ENCODE data around the gene PDE4D.
"Not testable (repeated sequence)": the region's sequence is repeated elsewhere in the genome, so short reads cannot be mapped to it uniquely, and the experiment has no call there.

PDE4D gene

DNA sequence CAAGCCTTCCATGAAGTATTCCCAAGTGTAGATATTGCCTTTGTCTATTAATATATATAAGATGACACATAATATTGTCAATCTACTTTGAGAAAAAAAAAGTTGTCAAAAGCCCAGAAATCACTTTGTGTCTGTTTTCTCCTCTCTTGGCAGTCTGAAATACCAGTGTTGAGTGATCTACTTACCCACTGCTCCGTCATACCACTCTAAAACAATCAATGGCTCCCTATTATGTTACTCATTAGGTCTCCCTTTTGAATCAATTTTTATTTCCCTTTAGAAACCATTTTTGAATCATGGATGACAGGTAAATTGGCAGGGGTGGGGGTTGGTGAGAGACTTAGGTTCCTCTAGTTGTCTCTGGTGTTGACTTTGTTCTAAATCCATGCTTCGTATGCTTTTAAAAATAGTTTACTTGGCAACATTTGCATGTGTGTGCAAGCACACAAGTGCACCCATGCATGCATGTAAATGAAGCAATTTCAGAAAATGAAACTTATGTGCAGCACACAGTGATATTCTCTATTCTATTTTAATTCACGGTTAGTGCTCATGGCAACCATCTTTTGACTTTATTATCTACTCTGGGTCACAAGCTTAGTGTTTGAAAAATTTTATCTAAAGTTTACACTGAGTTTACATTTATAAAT, 931.8 kb downstream of the PDE4D start:
- DNase-seq, result no peak

DNA sequence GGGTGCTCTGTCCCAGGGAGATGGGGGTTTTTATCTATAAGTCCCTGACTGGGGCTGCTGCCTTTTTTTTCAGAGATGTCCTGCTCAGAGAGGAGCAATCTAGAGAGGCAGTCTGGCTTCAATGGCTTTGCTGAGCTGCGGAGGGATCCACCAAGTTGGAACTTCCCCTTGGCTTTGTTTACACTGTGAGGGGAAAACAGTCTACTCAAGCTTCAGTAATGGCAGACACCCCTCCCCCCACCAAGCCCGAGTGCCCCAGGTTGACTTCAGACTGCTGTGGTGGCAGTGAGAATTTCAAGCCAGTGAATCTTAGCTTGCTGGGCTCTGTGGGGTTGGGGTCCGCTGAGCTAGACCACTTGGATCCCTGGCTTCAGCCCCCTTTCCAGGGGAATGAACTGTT, 934.8 kb downstream of the PDE4D start:
- DNase-seq, result no peak

DNA sequence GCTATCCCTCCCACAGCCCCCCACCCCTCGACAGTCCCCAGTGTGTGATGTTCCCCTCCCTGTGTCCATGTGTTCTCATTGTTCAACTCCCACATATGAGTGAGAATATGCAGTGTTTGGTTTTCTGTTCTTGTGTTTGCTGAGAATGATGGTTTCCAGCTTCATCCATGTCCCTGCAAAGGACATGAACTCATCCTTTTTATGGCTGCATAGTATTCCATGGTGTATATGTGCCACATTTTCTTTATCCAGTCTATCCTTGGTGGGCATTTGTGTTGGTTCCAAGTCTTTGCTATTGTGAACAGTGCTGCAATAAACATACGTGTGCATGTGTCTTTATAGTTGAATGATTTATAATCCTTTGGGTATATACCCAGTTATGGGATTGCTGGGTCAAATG, 940.3 kb downstream of the PDE4D start:
- DNase-seq, result not testable (repeated sequence)

DNA sequence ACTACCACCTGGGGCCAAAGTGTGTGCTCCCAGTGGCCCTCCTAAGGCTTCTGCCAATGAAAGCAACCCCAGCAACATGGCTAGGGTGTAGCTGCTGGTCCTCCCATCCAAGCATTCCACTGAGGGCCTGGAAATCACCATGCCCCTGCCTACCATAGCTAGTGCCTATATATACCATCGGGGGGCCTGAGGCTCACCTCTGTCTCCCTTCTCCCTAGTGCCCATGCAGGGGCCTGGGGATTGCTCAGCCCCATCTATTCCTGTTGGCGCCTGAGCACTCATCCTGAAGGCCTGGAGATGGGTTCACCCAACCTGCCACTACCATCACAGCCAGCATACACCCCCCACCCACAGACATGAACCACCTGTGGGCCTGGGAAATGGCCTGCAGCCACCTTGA, 943.3 kb downstream of the PDE4D start:
- no peak for DNase-seq

- no peak for DNase-seq
These were observed 947.3 kb downstream of the PDE4D start for GRCh38 chr5:58946230-58946629.

DNA sequence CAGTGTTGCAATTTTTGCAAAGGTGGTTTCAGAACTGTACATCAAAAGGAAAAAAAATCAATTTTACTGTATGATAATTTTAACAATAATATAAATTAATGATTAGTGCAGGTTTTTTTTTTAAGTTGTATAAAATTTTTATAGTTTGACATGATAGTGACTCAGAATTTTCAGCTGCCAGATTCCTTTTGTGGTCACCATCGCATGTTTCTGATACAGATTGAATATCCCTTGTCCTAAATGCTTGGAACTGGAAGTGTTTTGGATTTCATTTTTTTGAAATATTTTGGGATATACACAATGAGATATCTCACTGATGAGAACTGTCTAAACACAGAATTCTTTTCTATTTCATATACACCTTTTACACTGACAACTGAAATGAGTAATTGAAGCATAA, 949.3 kb downstream of the PDE4D start:
- DNase-seq, result no peak

- no peak for DNase-seq
These were observed 953.1 kb downstream of the PDE4D start for GRCh38 chr5:58940446-58940845.

DNA sequence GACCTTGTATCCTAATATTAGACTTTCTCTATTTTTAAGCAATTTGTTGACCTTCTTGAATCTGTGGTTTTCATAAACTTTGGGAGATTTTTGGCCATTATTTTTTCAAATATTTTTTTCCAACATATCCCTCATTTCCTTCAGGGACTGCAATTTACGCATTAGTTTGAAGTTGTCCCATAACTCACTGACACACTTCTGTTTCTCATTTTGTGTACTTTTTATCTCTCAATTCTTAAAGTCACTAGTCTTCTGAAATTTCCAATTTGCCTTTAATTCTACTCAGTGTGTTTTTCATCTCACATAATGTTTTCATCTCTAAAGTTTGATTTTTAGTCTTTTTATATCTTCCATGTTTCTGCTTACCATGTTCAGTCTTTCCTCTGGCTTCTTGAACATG, 953.9 kb downstream of the PDE4D start:
- DNase-seq, result no peak

DNA sequence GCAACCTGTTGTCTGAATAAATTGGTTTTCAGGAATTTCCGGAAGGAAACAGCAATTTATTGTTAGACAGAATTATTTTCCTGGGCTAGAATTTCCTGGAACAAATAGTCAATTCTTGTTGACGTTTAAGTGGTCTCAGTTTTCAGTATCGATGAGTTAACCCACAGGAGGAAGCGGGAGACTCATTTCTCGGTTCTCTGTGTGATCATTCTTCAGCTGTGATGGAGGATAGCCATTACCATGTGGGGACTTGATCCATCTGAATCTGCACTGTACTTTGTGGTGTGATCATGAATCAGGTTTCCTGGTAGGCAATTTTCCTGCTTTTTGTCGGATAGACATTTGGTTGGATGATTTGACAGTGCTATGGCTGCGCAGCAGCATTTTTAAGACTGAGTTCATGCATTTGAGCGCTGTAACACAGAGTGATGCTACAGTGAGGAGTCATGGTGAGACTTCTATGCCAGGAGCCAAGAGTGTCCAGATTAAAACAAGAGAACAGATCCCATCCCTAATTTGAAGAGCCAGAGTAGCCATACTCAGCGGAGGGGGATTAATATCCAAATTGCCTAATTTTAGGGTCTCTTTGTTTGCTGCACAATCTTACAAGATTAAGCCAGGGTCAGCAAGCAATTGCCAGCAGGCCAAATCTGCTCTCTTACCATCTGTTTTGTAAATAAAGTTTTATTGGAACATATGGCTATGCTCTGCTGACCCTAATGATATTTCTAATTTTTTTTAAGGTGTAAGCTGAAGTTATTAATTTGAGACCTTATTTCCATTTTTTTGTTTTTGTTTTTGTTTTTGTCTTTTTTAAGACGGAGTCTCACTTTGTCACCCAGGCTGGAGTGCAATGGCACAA, 954.7 kb downstream of the PDE4D start:
- no peak for DNase-seq

DNA sequence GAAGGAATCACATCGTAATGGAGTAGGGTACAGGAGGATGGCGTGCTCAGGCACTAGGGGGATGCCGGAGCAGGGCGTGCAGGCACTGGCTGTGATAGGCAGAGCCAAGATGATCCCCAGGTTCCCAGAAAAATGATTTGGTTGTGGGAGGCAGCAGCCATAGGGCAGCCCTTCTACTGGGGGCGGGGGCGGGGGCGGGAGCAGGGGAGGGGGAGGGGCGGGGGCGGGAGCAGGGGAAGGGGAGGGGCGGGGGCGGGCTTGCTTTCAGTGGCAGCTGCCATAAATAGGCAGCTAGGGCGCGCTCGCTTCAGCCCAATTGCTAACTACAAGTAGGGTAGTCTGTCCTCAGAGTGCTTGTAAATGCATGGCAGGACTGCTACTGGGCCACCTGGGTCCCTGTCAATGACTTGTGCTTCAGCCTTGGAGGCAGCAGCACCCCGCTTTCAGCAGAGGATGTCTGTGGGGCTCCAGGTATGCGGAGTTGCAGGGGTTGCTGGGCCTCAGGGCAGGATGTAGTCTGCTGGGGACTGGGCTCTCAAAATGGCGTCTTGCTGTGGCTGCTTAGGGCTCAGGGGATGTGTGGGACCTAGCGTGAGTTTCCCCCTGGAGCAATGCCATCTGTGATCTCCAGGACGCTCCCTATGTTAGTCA, 956.4 kb downstream of the PDE4D start:
- no peak for DNase-seq

GRCh38 chr5:58934629-58935097, 958.9 kb downstream of the PDE4D start:
- no peak for DNase-seq

DNA sequence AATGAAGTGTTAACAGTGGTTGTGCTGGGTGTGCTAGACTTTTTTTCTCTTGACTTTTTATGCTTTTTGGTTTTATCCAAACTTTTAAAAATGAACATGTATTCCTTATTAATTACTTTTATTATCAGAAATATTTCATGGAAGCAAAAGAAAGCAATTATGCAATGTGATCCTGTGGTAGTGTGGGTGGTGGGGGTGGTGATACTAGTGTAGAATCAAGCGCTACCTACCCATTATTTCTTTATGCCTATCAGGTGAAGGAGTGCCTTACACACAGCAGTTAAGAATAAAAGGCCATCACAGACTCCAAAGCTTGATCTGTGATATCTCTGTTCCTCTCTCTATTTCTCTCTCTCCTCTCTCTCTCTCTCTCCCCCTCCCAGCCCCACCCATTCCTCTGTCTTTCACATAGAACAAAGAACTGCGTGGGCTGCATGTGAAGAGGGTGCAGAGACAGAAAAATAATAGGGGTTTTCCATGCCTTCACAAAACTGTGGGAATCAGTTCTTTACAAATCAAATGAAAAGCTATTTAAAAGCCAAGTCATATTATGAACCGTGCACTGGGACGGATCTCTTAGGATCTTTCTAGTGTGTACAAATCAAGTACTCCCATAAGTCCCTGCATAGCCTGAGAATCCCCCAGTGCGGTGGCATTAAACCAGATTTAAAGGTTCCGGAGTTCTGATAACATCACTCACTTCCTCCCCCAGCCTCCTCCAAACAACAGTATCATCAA, 959.5 kb downstream of the PDE4D start:
- no peak for DNase-seq

DNA sequence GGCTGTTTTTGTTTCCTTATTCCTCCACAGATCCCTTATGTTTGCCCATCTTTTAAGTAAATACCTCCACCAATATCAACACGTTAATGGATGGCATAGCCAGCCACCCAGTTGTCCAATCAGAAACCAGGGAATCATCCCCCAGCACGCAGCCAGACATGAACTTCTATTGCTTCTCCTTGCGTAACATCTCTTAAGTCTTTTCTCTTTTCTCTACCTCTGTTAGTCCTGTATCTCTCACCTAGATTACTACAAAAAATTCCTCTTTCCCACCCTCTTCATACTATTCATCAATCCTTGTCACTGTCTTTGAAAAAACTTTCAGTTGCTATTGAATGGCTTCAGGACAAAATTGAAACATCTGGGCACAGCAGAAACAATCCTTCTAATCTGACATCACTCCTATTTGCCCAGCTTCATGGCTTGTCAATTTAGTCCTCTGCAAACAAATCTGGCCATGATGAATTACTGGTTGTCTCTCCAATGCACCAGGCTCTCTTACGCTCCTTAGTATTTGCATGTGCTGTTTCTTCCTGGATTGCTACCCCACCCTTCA, 961.4 kb downstream of the PDE4D start:
- DNase-seq, result no peak

DNA sequence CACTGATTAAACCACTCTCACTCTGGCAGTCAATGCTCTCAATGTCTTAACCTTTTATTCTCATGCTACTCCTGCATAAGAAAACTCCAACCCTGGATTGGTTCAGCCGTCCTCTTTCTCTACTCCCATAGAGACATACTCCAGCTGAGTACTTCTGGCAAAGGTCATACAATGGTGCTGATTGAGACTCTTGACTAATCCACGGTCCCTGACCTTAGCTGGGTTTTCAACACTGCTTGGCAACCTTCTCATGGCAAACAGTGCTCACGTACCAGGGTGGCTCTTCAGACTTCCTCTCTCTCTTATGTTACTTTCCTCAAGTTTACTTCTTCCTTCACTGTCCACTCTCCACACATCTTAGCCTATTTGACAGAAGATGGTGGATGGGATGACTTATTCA, 963.0 kb downstream of the PDE4D start:
- no peak for DNase-seq

DNA sequence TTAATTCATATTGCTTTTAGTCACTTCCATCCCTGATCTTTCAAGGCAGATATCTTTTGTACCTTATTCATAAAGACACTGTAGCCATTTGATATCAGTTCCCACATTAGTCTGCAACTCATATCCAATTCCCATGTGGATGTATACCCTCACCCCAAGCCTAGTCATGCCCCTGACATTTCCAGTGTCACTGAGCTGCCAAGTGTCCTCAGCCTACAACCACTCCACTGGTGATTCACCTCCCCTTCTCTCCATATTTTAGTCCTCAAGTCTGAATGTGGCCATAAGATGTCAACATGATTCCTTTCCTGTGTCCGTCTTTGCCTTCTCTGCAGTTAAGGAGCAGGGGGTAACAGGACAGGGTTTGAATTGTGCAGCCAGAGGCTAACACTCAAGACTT, 963.8 kb downstream of the PDE4D start:
- no peak for DNase-seq

- DNase-seq, result no peak
These were observed 965.6 kb downstream of the PDE4D start for GRCh38 chr5:58927938-58928337.

DNA sequence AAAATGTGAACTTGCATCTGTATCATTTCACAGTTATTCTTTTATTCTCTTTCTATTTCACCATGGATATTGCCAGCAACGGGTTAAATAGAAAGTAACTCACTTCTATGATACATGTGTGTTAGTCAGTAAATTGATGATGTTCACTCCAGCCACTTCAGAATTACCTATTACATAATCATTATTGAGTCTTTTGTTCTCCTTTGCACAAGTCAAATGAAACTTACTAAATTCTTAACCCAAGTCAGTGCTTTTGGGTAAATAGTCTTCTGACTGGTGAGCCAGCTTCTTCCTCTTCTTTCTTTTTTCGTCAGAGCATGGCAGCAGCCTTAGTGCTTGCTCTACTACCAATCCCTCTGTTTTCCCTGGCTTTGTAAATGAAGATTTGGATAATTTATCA, 966.3 kb downstream of the PDE4D start:
- no peak for DNase-seq

DNA sequence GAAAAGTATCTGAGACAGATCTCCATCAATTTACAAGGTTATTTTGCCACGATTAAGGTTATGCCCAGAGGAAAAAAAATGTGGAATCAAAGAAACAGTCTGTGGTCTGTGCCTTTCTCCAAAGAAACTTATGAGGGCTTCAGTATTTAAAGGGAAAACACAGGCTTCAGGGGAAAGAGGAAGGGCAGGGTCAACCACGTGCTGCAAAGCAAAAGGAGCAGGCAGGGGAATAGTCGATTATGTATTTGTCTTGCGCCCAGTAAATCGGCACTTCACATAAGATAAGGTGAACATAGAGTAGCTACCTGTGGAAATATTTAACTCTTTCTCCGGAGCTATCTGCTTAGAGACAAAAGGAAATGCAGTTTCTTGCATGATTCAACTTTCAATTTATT, 967.0 kb downstream of the PDE4D start:
- no peak for DNase-seq

DNA sequence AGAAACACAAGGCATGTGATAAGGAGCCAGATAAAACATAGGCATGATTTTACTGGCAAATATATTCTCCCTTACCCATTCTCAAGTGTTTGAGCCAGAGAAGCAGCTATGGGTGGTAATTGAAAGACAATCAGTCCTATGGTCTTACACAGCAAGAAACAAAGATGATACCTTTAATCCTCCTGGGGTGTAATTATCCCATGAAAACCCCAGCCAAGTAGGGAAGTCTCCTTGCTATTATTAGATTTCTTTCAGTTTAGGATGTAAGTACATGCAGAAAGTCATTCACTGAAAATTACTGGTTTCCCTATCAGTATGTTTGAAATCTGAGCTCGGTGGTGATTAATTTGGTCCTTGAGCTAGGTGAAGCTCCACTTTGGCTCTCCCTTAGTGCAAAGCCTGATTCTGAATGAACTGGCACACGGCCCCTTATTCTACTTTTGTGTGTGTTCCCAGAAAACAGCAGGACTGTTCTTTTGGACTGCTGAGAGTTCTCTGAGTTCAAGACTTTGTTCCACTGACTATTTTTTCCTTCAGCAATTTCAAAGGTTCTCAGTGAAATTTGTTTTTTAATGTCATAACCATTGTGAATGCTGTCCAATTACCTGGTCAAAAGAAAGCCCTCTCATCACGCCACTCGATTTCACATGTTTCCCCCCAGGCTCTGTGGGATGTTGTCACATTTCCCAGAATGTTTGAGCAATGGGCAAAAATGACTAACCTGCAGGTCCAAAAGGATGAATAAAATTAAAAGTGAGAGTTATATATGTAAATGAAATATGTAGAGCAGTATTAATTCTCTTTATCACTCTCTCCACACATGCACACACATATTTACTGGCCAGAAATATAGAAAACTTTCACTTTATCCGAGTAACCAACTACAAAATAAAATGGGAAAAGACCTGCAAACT, 967.6 kb downstream of the PDE4D start:
- peak in 25 of 58 donors; percentile 3 to 70 (median 27) for DNase-seq

GRCh38 chr5:58924306-58924705, 969.2 kb downstream of the PDE4D start:
- DNase-seq, result peak in 4 of 58 donors; percentile 9 to 75 (median 18)

Data from anterior cingulate cortex (tissue), 58 donors.